Esophagus squamous epithelium (tissue), 5 donors: ENCODE data around the gene KRT76. TPM values are rescaled to one million over a fixed set of nuclear protein-coding genes. Genes with fewer than 3 reads are reported as not detected.

Source experiments
- DNase-seq: peaks from one replicate; lab custom pipeline; 2025; lab: John Stamatoyannopoulos, UW
- H3K27ac ChIP-seq, 4 donors: fragments of 200-600 bp; sonication (generic); one replicate each; pipeline ENCODE4 v1.5.1; 2016 to 2019; ENCODE audit warnings: mild to moderate bottlenecking in 1 of 4
- H3K27me3 ChIP-seq, 4 donors: fragments of 200-600 bp; sonication (generic); 1 replicate in 3 of 4; 2 replicates in 1 of 4; pipeline versions ENCODE4 v1.5.1 to v1.6.0; 2017 to 2021; ENCODE audit warnings: antibody characterized with exemption in 1 of 4
- H3K36me3 ChIP-seq, 3 donors: fragments of 200-600 bp; sonication (generic); one replicate each; pipeline ENCODE4 v1.5.1; 2016 to 2019
- H3K4me1 ChIP-seq, 3 donors: fragments of 200-600 bp; sonication (generic); one replicate each; pipeline ENCODE4 v1.5.1; 2017 to 2019
- H3K4me3 ChIP-seq, 4 donors: fragments of 200-600 bp; sonication (generic); 1 replicate in 3 of 4; 2 replicates in 1 of 4; pipeline ENCODE4 v1.5.1; 2016 to 2019; ENCODE audit warnings: mild to moderate bottlenecking in 2 of 4, moderate library complexity in 1 of 4
- H3K9me3 ChIP-seq, 3 donors: fragments of 200-600 bp; sonication (generic); one replicate each; pipeline ENCODE4 v1.5.1; 2016 to 2019
- POLR2A ChIP-seq, 4 donors: fragments of 450-650 bp; IDR thresholded peaks; one replicate each; pipeline ENCODE4 v1.6.1; 2017; ENCODE audit warnings: antibody characterized with exemption in 4 of 4, mild to moderate bottlenecking in 4 of 4, moderate library complexity in 3 of 4
- WGBS, 2 donors: methylation state at CpG; one replicate each; pipeline ENCODE4 v1.1.5; 2018; 5-methylcytosine and 5-hydroxymethylcytosine counted together
- intact Hi-C: fragments of 100-400 bp; cut with DNase I; formaldehyde crosslinking; loops from one replicate; pipeline ENCODE4 v1.15.0; 2022
- total RNA-seq, 4 donors: library from RNA; depleted of rRNA; stranded (reverse); fragments of >200 nt; gene quantifications; one replicate each; pipeline ENCODE4 v1.1.0, GENCODE V29; 2016
- TF ChIP-seq, protein P1 (sequence below), 6 experiments: fragments of 450-650 bp in 4 of 6; fragments of 200-600 bp in 2 of 6; sonication (generic) in 2 of 6; IDR thresholded peaks; one replicate each; pipeline ENCODE4 v1.5.1; 2016 to 2019; ENCODE audit warnings: antibody characterized with exemption in 6 of 6, mild to moderate bottlenecking in 4 of 6, moderate library complexity in 4 of 6
- donor health status: DM: yes; HTN: yes; CAD: no.

Gene KRT76
- total RNA-seq, 4 donors from 2014 or later, result not detected

DNA sequence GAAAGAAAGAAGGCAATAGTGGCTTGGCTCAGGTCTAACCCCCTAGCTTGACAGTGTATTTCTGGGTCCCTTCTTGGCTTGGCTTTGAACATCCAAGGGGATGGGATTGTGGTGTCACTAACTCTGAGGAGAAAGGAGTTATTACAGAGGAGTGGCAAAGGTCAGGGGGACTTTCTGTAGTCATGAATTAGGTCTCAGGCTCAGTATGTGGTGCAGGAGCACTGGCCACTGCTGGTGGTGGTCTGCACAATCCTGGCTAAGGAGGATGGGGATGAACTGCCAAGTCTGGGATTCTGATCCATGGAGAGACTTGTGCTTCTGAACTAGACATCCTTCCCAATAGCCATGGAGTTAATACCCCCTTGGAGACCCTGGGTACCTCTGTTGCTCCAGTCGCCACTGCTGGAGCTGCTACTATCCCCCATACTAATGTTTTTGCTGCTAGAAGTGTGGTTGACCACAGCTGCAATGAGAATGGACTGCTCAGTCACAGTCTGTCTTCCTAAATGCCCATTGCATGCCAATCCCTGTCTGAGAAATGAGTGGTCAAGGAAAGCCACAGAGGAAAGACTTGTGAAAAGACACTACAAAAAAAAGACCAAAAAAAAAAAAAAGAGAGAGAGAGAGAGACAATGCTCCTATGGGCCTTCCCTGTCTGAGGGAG lies 32.5 kb downstream of the KRT76 start:
- H3K27me3 ChIP-seq, result peaks cover 0 to 39% (median 0%) of the 10 kb centered on the region in 4 donors
- intact Hi-C loops, result no loop called here
- no CpG with 5 or more reads among the region's 1 CpG for whole genome bisulfite sequencing, 2 donors
- DNase-seq, result no peak
- H3K4me3 ChIP-seq, result no peak overlapping the region
- no peak overlapping the region for H3K27ac ChIP-seq
- no peaks in the 10 kb centered on the region for H3K4me1 ChIP-seq
- no peaks in the 10 kb centered on the region for H3K9me3 ChIP-seq
- TF ChIP-seq POLR2A (IDR thresholded peaks at IDR 0.05), result no peak
- TF ChIP-seq, protein P1, sequence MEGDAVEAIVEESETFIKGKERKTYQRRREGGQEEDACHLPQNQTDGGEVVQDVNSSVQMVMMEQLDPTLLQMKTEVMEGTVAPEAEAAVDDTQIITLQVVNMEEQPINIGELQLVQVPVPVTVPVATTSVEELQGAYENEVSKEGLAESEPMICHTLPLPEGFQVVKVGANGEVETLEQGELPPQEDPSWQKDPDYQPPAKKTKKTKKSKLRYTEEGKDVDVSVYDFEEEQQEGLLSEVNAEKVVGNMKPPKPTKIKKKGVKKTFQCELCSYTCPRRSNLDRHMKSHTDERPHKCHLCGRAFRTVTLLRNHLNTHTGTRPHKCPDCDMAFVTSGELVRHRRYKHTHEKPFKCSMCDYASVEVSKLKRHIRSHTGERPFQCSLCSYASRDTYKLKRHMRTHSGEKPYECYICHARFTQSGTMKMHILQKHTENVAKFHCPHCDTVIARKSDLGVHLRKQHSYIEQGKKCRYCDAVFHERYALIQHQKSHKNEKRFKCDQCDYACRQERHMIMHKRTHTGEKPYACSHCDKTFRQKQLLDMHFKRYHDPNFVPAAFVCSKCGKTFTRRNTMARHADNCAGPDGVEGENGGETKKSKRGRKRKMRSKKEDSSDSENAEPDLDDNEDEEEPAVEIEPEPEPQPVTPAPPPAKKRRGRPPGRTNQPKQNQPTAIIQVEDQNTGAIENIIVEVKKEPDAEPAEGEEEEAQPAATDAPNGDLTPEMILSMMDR (IDR thresholded peaks at IDR 0.05), result no peak
- H3K36me3 ChIP-seq, result no peaks in the 10 kb centered on the region

DNA sequence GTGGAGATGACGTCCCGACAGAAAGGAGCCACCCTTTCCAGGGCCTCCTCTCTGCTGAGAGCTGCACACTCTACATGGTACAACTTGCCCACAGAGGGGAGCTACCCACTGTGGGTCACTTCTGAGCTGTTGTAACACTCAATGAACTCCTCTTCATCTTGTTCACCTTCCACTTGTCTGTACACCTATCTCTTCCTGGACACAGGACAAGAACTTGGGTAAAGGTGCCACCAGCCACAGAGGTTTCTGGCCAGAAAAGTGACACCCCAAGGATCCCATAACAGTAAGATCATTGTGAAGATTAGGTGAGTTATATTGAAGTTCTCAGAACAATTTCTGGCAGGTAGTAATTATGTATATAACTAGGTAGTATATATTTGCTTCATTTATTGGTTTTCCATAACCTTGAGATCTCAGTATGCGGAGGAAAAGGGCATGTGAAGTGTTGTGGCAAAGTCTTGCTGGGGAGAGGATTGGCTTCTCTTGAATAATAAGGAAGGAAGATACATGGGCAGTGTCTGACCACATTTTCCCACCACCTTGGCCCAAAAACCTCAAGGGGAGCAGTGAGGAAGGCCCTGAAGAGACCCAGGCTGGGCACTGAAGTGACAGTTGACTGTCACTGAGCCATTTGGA lies 34.2 kb downstream of the KRT76 start:
- H3K4me3 ChIP-seq, result no peak overlapping the region
- WGBS, 2 donors, result 71 to 89% methylated on average over 1 to 3 of the region's 3 CpGs
- TF ChIP-seq POLR2A (IDR thresholded peaks at IDR 0.05), result no peak
- TF ChIP-seq, protein P1 (IDR thresholded peaks at IDR 0.05), result no peak
- H3K36me3 ChIP-seq, result no peaks in the 10 kb centered on the region
- H3K4me1 ChIP-seq, result no peaks in the 10 kb centered on the region
- H3K27ac ChIP-seq, result no peak overlapping the region
- no peaks in the 10 kb centered on the region for H3K9me3 ChIP-seq
- intact Hi-C loops, result no loop called here
- no peak for DNase-seq
- peaks cover 0 to 37% (median 0%) of the 10 kb centered on the region in 4 donors for H3K27me3 ChIP-seq

DNA sequence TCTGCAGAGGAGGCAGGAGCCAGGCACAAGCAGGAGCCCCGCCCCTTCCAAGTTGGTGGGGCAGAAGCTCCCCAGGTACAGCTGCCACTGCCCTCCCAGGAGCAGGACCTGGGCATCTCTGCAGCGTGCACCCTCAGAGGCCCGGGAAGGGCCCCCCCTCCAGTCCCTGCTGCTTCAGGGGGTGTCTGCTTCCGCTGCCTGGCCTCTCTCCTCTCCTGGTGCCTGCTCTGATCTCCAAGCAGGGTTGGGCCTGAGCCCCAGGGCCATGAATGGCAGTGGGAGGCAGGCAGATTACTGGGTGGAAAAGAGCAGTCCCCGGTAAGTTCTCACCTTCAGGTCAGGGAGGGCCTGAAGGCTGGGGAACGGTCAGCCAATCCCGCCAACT lies 35.0 kb downstream of the KRT76 start:
- no CpG with 5 or more reads among the region's 7 CpGs for whole genome bisulfite sequencing, 2 donors
- Histone ChIP-seq H3K36me3 (no peaks in the 10 kb centered on the region), H3K9me3 (no peaks in the 10 kb centered on the region), H3K4me3 (no peak overlapping the region), H3K27me3 (peaks cover 0 to 37% (median 0%) of the 10 kb centered on the region in 4 donors), H3K4me1 (no peaks in the 10 kb centered on the region), H3K27ac (no peak overlapping the region)
- no peak for DNase-seq
- no peak for TF ChIP-seq POLR2A (IDR thresholded peaks at IDR 0.05)
- TF ChIP-seq, protein P1 (IDR thresholded peaks at IDR 0.05), result no peak
- intact Hi-C loops, result no loop called here

DNA sequence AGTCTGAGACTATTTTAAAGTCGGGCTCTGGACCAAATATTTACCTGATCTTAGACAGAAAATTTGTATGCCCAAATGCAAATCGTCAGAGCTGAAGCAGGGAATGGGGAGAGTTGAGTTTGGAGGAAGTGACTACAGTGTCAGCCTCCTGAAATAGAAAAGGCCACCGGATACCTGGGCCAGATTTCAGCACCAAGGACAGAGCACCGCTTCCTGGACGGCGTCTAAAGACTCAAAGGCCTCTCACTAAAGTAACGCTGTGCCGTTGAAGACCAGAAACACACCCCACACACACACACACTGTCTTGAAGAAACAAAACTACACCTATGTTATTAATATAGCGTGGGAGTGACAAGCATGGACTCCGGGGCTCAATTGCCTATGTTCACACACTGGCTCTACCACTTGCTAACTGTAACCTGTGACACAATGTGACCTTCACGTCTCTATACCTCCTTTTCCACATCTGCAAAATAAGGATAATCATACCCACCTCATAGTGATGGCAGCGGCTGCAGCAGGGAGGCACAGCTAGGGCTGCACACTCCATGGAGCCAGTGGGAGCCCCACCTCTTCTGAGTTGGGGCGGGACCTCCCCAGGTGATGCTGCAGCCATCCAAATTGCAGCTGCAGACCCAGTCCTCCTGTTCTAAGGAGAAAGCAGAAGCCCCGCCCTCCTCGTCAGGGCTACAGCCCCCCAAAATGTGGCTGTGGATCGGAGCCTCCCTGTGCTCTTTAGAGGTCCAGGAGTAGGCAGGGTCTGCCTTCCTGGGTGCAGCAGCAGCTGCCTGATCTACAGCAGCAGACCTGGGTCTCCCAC lies 35.6 kb downstream of the KRT76 start:
- DNase-seq, result no peak
- H3K4me1 ChIP-seq, result no peaks in the 10 kb centered on the region
- H3K4me3 ChIP-seq, result no peak overlapping the region
- H3K9me3 ChIP-seq, result no peaks in the 10 kb centered on the region
- WGBS, 2 donors, result 5 to 14% methylated on average over 11 to 13 of the region's 16 CpGs
- H3K27ac ChIP-seq, result no peak overlapping the region
- TF ChIP-seq, protein P1 (IDR thresholded peaks at IDR 0.05), result no peak
- no peak for TF ChIP-seq POLR2A (IDR thresholded peaks at IDR 0.05)
- H3K36me3 ChIP-seq, result no peaks in the 10 kb centered on the region
- intact Hi-C loops, result no loop called here
- H3K27me3 ChIP-seq, result peaks cover 0 to 41% (median 0%) of the 10 kb centered on the region in 4 donors

DNA sequence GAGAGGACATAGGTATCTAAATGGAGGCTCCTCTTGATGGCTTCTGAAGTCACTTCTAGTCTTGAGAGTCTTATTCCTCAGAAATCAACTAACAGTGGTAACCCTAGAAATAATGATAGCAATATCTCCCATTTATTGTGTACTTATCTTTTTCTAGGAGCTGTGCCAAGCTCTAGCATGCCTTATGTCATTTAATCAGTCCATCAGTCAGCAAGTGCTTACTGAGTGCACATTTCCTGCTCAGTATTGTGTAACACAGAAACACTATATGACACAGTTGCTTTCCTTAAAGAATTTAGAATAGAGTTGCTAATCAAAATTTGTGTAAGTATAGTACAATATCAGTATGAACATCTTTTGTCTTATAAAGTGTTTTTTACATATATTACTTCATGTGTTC lies 36.6 kb downstream of the KRT76 start:
- no peak for TF ChIP-seq POLR2A (IDR thresholded peaks at IDR 0.05)
- TF ChIP-seq, protein P1 (IDR thresholded peaks at IDR 0.05), result no peak
- peaks cover 0 to 48% (median 0%) of the 10 kb centered on the region in 4 donors for H3K27me3 ChIP-seq

More for the DNA sequence above, 36.6 kb downstream of the KRT76 start:
- no peak overlapping the region for H3K27ac ChIP-seq
- H3K36me3 ChIP-seq, result no peaks in the 10 kb centered on the region
- intact Hi-C loops, result no loop called here
- no peaks in the 10 kb centered on the region for H3K9me3 ChIP-seq
- no peaks in the 10 kb centered on the region for H3K4me1 ChIP-seq
- DNase-seq, result no peak
- no peak overlapping the region for H3K4me3 ChIP-seq
